Large intestine (tissue), 3 donors: ENCODE data around the gene PPP1R12A. TPM values are rescaled to one million over a fixed set of nuclear protein-coding genes. Genes with fewer than 3 reads are reported as not detected.
"Not testable (repeated sequence)": the region's sequence is repeated elsewhere in the genome, so short reads cannot be mapped to it uniquely, and the experiment has no call there.

Source experiments
- DNase-seq, 2 donors: peaks; one replicate each; pipeline versions ENCODE4 v3.0.0 to v3.0.0-alpha.2; 2013
- H3K27ac ChIP-seq: one replicate; pipeline ENCODE4 v1.5.1; 2013; ENCODE audit warnings: low read length
- H3K27me3 ChIP-seq: 2 replicates; pipeline ENCODE4 v1.6.1; 2013; ENCODE audit warnings: low read length; ENCODE audit not compliant: control insufficient read depth, insufficient read depth
- H3K36me3 ChIP-seq: 2 replicates; pipeline ENCODE4 v1.6.1; 2013; ENCODE audit warnings: low read length; ENCODE audit not compliant: control insufficient read depth, insufficient read depth
- H3K4me1 ChIP-seq: one replicate; pipeline ENCODE4 v1.6.1; 2013; ENCODE audit warnings: low read length; ENCODE audit not compliant: control insufficient read depth, insufficient read depth
- H3K4me3 ChIP-seq: one replicate; pipeline ENCODE4 v1.5.1; 2013; ENCODE audit warnings: low read length
- H3K9me3 ChIP-seq: one replicate; pipeline ENCODE4 v1.6.1; 2013; ENCODE audit warnings: mild to moderate bottlenecking, low read depth, low read length, moderate library complexity; ENCODE audit not compliant: control insufficient read depth
- WGBS: methylation state at CpG from one replicate; pipeline ENCODE4 v1.1.5; 2013; ENCODE audit warnings: low lambda C conversion rate; ENCODE audit not compliant: insufficient coverage; 5-methylcytosine and 5-hydroxymethylcytosine counted together
- polyA plus RNA-seq: library from polyadenylated mRNA; unstranded; fragments of 120-200 nt; gene quantifications from one replicate; pipeline ENCODE4 v1.2.1, GENCODE V29; 2013

PPP1R12A gene
- polyA plus RNA-seq, 1 donor, result 60.8 TPM

DNA sequence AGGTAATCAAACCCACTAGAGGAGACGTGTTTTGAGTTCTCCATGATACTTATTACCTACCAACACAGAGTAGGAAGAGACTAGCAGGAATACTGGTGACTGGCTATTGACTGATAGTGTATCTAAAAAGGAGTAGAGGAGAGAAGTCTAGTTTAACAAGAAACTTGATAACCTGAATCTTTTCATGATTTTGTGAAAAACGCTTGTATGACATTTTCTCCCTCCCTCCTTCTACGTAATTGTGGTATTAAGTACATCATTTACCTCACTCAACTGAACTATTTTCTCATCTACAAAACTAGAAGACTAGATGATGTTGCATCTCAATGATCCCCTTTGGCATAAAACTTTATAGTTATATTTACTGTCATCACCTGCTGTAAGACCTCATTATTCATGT, 107.4 kb downstream of the PPP1R12A start:
- Histone ChIP-seq H3K27me3 (no peaks in the 10 kb centered on the region), H3K4me1 (no peaks in the 10 kb centered on the region), H3K9me3 (no peaks in the 10 kb centered on the region), H3K27ac (no peak overlapping the region), H3K36me3 (peaks cover 8% of the 10 kb centered on the region), H3K4me3 (no peak overlapping the region)
- 100% methylated on average over 2 of the region's 3 CpGs for WGBS
- DNase-seq, result no peak

DNA sequence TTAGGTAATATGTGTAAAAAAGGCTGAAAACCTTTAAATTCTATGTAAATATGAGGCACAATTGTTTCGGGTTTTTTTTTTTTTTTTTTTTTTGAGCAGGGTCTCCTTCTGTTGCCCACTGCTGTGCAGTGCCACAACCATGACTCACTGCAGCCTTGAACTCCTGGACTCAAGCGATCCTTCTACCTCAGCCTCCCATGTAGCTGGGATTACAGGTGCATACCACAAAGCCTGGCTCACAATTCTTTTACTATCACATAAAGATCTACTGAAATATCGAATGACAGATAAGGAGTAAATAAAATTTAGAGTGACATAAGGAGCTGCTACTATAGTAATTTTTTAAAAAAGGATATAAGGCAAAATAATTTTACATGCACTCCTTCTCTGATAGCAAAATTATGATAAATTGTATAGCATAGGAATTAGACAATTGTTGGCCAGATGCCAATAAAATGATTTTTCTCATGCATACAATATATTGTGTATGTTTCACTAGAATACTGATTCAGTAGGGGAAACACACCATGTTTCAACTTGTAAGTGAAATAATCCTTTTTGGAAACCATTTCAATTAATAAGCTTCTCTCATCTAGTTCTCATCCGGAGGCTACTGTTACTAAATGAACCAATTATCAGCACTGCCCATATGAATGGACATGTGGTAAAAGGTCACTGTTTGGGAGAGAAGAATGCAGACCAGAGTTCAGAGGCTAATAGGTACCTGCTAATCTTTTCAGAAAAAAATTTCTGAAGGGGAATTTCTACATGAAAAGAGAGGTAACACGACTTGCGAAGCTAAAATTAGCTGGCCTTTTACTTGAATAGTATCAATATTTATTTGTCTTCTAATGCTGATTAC, 108.4 kb downstream of the PPP1R12A start:
- 76% methylated on average over 2 of the region's 6 CpGs for WGBS
- Histone ChIP-seq H3K27ac (no peak overlapping the region), H3K27me3 (no peaks in the 10 kb centered on the region), H3K4me3 (no peak overlapping the region), H3K9me3 (no peaks in the 10 kb centered on the region), H3K36me3 (peaks cover 9% of the 10 kb centered on the region), H3K4me1 (no peaks in the 10 kb centered on the region)
- no peak for DNase-seq

DNA sequence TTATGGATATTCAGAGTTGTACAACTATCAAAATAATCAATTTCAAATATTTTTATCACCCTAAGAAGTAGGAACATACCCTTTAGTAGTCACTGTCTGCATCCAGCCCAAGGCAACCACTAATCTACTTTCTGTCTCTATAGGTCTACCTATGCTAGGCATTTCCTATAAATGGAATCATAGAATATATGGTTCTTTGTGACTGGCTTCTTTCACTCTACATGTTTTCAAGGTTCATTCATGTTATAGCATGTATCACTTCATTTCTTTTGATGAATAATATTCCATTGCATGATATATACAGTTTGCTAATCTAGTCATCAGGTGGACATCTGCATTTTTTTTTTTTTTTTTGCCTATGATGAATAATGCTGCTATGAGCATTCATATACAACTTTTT, 112.4 kb downstream of the PPP1R12A start:
- DNase-seq, result no peak
- Histone ChIP-seq H3K4me1 (no peaks in the 10 kb centered on the region), H3K4me3 (no peak overlapping the region), H3K27ac (no peak overlapping the region), H3K27me3 (no peaks in the 10 kb centered on the region), H3K9me3 (no peaks in the 10 kb centered on the region), H3K36me3 (peaks cover 28% of the 10 kb centered on the region)

DNA sequence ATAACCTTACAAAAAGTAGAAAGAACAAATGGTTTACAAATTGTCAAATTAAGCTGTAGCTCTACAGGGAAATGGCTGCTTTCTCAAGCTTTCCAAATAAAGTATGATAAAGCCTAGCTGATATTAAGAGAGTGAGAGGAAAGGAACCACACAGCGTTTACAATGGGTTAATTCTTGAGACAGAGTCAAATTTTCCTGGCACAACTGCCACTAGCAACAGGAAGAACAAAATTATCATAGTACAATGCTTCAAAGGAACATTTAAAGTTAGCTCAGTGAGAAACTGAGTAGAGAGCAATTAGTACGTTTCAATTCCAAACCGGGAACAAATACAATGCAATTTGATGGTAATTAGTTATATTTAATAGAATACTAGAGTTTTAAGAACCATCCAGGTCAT, 116.0 kb downstream of the PPP1R12A start:
- Histone ChIP-seq H3K4me1 (no peaks in the 10 kb centered on the region), H3K27me3 (no peaks in the 10 kb centered on the region), H3K36me3 (peaks cover 35% of the 10 kb centered on the region), H3K4me3 (no peak overlapping the region), H3K27ac (no peak overlapping the region), H3K9me3 (no peaks in the 10 kb centered on the region)
- WGBS, result 86% methylated on average over 1 of the region's 3 CpGs
- DNase-seq, result no peak

DNA sequence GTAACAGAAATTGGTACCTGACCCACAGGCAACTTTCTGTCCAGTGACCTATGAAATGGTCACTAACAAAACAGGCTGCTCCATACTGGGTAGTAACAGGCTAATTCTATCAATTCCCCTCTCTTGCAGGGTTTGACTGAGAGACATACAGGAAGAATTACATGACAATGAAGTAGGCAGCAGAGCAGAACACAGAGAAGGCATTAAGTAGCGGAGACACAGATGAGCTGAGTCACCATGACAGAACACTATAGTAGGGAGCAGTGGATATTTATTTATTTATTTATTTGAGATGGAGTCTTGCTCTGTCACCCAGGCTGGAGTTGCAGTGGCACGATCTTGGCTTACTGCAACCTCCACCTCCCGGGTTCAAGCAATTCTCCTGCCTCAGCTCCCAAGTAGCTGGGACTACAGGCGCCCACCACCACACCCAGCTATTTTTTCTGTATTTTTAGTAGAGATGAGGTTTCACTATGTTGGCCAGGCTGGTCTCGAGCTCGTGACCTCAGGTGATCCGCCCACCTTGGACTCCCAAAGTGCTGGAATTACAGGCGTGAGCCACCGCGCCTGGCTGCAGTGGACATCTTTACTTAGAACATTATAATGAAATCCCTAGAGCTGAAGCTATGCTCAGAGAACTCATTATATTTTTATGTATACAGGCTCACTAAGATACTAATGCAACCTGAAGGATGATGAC, 150.4 kb downstream of the PPP1R12A start:
- WGBS, result no CpG with 5 or more reads among the region's 10 CpGs
- DNase-seq, H3K27ac ChIP-seq, H3K27me3 ChIP-seq, H3K4me3 ChIP-seq, H3K4me1 ChIP-seq, H3K9me3 ChIP-seq: not testable (repeated sequence)
- H3K36me3 ChIP-seq, result peaks cover 42% of the 10 kb centered on the region

DNA sequence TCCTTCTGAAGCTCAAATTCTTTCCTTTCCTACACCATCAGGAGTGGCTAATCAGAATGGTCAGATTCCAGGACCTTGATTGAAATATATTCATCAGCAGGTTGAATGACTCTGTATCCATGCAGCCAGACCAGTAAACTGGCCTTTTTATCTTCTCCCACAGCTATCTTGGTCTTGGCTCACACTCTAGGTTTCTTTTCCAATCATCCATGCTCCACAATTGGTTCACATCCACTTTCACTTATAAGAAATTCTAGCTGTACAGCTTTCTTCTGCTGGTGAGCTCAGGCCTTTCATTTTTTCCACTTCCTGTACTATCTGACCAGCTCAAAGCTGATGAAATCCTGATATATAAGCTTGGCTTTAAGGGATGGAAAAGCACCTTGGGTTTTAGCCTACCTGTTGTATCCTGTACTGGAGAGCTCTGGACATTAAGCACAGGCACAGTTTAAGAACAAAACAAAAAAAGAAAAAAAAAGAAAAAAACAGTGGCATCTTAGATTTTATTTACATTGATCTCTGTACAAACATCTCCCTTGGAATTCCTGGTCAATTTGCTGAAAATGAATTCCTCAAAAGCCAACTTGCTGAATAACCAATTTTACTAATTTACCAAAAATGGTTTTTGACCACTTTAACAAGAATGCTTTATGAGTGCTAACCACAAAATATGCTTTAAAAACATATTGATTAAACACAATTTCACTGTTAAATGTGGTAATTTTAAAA, 152.6 kb downstream of the PPP1R12A start:
- Histone ChIP-seq H3K36me3 (peaks cover 30% of the 10 kb centered on the region), H3K27me3 (no peaks in the 10 kb centered on the region), H3K9me3 (no peaks in the 10 kb centered on the region), H3K4me1 (no peaks in the 10 kb centered on the region), H3K27ac (no peak overlapping the region), H3K4me3 (no peak overlapping the region)
- no peak for DNase-seq

DNA sequence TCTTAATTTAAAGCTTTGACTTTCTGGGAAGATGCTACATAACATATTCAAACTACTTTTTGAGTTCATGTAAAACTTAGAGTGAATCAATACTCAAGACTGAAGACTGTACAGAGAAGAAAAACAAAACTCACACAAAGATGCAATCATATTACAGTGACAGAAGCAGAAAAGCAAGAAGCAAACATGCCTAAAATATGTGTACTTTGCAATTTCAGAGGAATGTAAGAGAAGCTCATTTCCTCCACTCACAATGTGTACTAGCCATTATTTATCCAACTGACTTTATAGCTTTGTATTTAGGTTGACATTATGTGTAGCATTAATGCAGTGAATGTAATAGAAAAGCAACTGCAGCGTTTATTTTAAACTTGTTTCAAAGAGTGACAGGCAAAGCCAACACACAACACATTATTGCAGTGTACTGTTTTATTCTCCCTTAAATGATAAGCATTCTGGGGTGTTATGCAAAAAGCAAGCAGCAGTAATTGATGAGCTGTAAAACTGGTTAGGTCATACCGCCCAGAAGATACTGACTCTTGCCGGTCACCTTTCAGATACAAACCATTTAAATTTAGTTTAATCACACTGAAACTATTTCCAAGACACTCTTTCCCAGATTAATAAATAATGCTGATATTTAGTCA, 156.0 kb downstream of the PPP1R12A start:
- DNase-seq, result no peak
- no peaks in the 10 kb centered on the region for H3K9me3 ChIP-seq
- no peak overlapping the region for H3K4me3 ChIP-seq
- H3K27me3 ChIP-seq, result no peaks in the 10 kb centered on the region
- peaks cover 22% of the 10 kb centered on the region for H3K36me3 ChIP-seq
- no CpG with 5 or more reads among the region's 3 CpGs for WGBS
- H3K27ac ChIP-seq, result no peak overlapping the region
- H3K4me1 ChIP-seq, result no peaks in the 10 kb centered on the region

DNA sequence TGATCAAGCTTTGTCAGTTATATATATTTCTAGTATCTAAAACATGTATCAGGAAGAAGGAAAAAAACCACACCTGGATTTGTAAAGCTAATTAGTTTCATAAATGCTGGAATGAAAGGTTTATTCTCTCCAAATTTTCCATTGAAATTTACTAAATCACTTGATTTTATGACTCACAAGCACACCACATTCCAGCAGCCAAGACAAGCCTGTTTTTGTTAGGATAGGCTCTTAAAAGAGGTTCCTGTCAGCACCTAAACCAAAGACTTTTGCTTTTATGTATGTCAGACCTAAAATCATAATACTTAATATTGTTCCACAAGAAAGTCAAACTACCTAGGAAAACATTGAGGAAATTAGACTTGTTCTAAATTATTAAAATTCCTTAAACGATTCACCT, 158.8 kb downstream of the PPP1R12A start:
- DNase-seq, result no peak
- no CpG with 5 or more reads among the region's 1 CpG for WGBS
- no peak overlapping the region for H3K27ac ChIP-seq

DNA sequence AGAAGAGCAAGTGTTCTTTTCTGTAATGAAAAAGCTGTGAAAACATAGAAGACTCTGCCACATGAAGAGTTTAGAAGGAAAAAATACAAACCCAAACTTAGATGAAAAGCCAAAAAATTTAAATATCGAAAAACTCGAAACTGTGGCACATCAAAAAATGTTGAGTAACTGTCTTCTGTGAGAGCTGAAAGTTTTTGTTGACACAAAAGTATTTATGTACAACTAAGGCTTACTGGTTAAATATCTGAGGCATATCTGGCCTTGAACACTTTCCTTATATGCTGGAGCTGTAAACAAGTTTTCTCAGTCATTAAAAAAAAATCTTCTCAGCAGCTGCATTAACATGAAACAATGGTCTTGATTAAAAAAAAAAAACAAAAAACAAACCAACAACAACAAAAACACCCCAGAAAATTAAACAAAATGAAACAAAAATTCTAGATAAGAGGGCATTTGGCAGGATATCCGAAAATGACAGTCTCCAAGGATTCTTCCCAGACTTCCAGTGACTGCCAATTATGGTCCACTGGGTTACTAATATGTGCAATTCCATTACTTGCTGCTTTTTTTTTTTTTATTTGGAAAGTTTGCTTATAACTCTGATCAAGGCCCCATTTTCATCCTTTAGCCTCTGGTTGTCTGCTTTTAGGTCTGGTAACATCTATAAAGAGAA, 159.4 kb downstream of the PPP1R12A start:
- Histone ChIP-seq H3K9me3 (no peaks in the 10 kb centered on the region), H3K4me1 (no peaks in the 10 kb centered on the region), H3K27ac (no peak overlapping the region), H3K36me3 (peaks cover 17% of the 10 kb centered on the region), H3K4me3 (no peak overlapping the region), H3K27me3 (no peaks in the 10 kb centered on the region)
- WGBS, result 100% methylated on average over 1 of the region's 3 CpGs
- DNase-seq, result no peak

More for the DNA sequence above, 158.8 kb downstream of the PPP1R12A start:
- Histone ChIP-seq H3K4me1 (no peaks in the 10 kb centered on the region), H3K27me3 (no peaks in the 10 kb centered on the region), H3K36me3 (peaks cover 17% of the 10 kb centered on the region), H3K4me3 (no peak overlapping the region), H3K9me3 (no peaks in the 10 kb centered on the region)

DNA sequence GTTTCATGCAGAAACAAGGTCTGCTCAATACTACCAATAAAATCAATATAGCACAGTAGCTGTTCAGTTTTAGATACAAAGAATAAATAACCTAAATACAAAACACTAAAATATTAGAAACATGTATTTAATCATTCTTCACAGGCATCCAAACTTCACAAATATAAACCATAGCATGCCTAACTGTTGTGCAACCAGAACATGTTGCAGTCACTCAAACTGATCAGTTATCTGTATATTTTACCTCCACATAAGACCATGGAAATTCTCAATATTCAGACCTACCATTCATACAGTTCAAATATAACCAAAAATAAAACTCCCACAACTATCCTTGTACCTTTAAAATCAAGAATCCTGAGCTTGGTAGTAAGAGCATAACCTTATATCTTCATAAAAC, 161.0 kb downstream of the PPP1R12A start:
- no peaks in the 10 kb centered on the region for H3K27me3 ChIP-seq
- H3K27ac ChIP-seq, result no peak overlapping the region
- no peaks in the 10 kb centered on the region for H3K9me3 ChIP-seq
- no peak overlapping the region for H3K4me3 ChIP-seq
- peaks cover 13% of the 10 kb centered on the region for H3K36me3 ChIP-seq
- H3K4me1 ChIP-seq, result no peaks in the 10 kb centered on the region
- DNase-seq, result no peak
